H7 (cell line): ENCODE results near the gene IMPA2. TPM values are rescaled to one million over a fixed set of nuclear protein-coding genes. Genes with fewer than 3 reads are reported as not detected.
"Not testable (repeated sequence)": the region's sequence is repeated elsewhere in the genome, so short reads cannot be mapped to it uniquely, and the experiment has no call there.

Experiments used
- DNase-seq: peaks from one replicate; pipeline ENCODE4 v3.0.0; 2012
- H3K27me3 ChIP-seq: 2 replicates; pipeline ENCODE4 v1.6.0; 2011; ENCODE audit warnings: mild to moderate bottlenecking, low read length; ENCODE audit not compliant: control insufficient read depth, insufficient read depth
- H3K36me3 ChIP-seq: replicated peaks from 2 replicates; pipeline ENCODE4 v1.5.1; 2011; ENCODE audit warnings: low read length; ENCODE audit not compliant: control insufficient read depth, insufficient read depth
- H3K4me3 ChIP-seq: 2 replicates; pipeline ENCODE4 v1.5.1; 2011; ENCODE audit warnings: low read depth, mild to moderate bottlenecking, control low read depth, low read length, moderate library complexity; ENCODE audit not compliant: insufficient read depth
- total RNA-seq: library from RNA; depleted of rRNA; stranded (reverse); fragments of >200 nt; shearing (Covaris generic); gene quantifications from 2 replicates; pipeline ENCODE4 v1.2.3, GENCODE V29; 2014

Gene IMPA2
- total RNA-seq, 1 experiment from 2014 or later, result 210 TPM

DNA sequence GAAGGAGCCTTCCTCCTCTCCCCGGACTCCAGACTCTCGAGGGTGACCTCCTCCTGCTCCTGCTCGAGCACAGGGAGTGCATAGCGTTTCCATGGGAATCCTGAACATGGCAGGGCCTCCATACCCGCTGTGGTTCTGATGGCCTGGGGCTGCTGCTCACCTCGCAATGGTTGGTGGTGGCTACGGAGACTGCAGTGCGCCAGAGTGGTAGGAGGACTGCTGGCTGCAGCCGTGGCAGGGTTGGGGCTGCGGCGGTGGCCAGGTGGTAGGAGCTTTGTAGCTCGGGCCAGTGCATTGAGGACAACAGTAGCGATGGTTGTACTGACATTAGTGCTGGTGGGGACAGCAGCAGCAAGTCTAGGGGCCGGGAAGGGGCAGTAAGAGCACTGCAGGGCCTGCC is 80.4 kb downstream of the IMPA2 start:
- H3K36me3 ChIP-seq, result no peaks in the 10 kb centered on the region
- H3K4me3 ChIP-seq, result no peak overlapping the region
- DNase-seq, result no peak
- no peaks in the 10 kb centered on the region for H3K27me3 ChIP-seq

- Histone ChIP-seq H3K4me3 (no peak overlapping the region), H3K36me3 (no peaks in the 10 kb centered on the region), H3K27me3 (no peaks in the 10 kb centered on the region)
- no peak for DNase-seq
Observed at GRCh38 chr18:12062974-12063373, 81.7 kb downstream of the IMPA2 start.

DNA sequence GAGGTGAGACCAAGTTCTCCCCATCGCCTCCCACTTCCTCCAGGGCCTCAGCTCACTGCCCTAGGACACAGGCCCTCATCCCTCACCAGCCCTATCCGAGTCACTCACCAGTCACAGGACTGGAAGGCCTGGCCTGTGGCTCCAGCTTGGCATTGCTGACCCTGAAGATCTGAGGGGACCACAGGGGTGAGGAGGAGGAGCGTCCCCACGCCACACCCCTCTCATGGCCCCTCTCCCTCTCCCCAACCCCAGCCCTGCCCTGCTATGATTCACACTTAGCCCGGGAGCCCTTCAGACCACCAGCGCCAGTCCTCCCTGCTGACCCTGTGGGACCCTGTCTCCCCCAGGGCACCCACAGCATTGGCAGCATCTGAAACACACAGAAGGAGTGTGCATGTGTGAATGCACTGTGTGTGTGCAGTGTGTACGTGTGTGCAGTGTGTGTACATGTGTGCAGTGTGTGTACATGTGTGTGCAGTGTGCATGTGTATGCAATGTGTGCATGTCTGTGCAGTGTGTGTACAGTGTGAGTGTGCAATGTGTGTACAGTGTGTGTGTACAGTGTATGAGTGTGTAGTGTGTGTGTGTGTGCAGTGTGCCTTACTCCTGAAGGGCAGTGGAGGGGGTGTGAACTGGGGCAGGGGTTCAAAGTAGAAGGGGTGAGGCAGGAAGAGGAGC is 82.9 kb downstream of the IMPA2 start:
- no peak for DNase-seq
- Histone ChIP-seq H3K4me3 (no peak overlapping the region), H3K27me3 (no peaks in the 10 kb centered on the region), H3K36me3 (no peaks in the 10 kb centered on the region)

GRCh38 chr18:12065397-12065796 is 84.1 kb downstream of the IMPA2 start:
- DNase-seq, result no peak

GRCh38 chr18:12066910-12067511 is 85.7 kb downstream of the IMPA2 start:
- Histone ChIP-seq H3K36me3 (no peaks in the 10 kb centered on the region), H3K27me3 (no peaks in the 10 kb centered on the region), H3K4me3 (no peak overlapping the region)
- peak; percentile 46 for DNase-seq

More at GRCh38 chr18:12065397-12065796, 84.1 kb downstream of the IMPA2 start:
- no peak overlapping the region for H3K4me3 ChIP-seq
- H3K27me3 ChIP-seq, result no peaks in the 10 kb centered on the region
- no peaks in the 10 kb centered on the region for H3K36me3 ChIP-seq

- DNase-seq, result no peak
- Histone ChIP-seq H3K36me3 (no peaks in the 10 kb centered on the region), H3K4me3 (no peak overlapping the region), H3K27me3 (no peaks in the 10 kb centered on the region)
Observed at GRCh38 chr18:12067671-12068070, 86.4 kb downstream of the IMPA2 start.

- not testable (repeated sequence) for H3K36me3 ChIP-seq, H3K27me3 ChIP-seq, DNase-seq, H3K4me3 ChIP-seq
Observed at GRCh38 chr18:12068316-12068949, 87.1 kb downstream of the IMPA2 start.

DNA sequence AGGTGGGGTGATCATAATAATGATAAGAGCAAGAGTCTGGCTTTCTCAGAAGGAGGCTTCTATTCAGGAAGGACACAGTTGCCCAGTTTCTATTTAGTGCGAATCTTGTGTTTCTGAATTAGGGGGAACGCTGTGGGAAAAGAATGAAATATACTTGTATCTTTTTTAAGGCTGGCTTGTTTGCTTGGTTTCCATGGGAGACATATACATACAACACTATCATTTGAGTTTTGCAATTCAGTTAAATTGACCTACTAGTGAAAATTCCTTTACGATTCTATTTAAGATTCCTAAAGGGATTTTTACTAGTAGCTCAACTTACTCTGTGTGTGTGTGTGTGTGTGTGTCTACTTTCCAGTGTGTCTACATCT is 87.6 kb downstream of the IMPA2 start:
- Histone ChIP-seq H3K36me3 (no peaks in the 10 kb centered on the region), H3K4me3 (no peak overlapping the region), H3K27me3 (no peaks in the 10 kb centered on the region)
- no peak for DNase-seq

DNA sequence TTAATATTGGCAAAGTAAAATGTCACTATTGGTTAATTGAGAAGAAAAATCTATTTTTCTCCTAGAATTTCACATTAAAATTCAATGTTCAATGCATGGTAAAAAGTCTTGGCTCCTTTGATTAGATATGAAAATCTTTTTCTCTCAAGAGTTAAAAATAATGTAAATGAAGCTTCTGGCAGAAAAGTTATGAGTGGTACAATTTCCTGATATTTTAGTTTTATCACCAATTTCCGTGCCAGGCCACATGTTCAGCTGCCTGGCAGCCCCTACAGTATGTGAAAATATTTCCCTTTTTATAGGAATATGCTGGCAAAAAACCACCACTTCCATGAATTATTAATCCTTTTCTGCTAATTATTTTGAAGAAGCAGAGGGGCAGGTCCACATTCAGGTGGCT is 89.8 kb downstream of the IMPA2 start:
- not testable (repeated sequence) for DNase-seq, H3K27me3 ChIP-seq, H3K36me3 ChIP-seq

DNA sequence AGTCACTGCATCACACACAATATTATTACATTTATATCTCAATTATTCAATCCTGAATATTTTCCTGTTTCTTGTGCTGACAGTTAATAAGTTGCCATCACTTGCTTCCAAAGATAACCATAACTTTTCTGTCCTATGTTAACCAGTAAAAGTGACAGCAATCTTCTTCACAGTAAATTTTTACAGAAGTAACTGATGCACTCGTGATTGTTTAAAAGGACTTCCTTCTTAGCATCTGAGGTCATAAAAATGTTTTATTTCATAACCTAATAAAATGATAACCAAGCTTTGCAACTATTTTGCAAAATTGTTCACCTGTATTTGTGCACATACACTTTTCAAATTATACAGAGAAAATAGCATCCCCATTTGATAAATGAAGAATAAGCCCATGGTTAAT is 91.7 kb downstream of the IMPA2 start:
- DNase-seq, result no peak
- H3K36me3 ChIP-seq, result no peaks in the 10 kb centered on the region
- no peak overlapping the region for H3K4me3 ChIP-seq

More for the DNA sequence above, 89.8 kb downstream of the IMPA2 start:
- not testable (repeated sequence) for H3K4me3 ChIP-seq

GRCh38 chr18:12074736-12075135 is 93.4 kb downstream of the IMPA2 start:
- no peak for DNase-seq
- Histone ChIP-seq H3K36me3 (no peaks in the 10 kb centered on the region), H3K4me3 (no peak overlapping the region), H3K27me3 (peaks cover 3% of the 10 kb centered on the region; the same call in 1 of the 2 replicates)

More for the DNA sequence above, 91.7 kb downstream of the IMPA2 start:
- H3K27me3 ChIP-seq, result peaks cover 3% of the 10 kb centered on the region; the same call in 1 of the 2 replicates

DNA sequence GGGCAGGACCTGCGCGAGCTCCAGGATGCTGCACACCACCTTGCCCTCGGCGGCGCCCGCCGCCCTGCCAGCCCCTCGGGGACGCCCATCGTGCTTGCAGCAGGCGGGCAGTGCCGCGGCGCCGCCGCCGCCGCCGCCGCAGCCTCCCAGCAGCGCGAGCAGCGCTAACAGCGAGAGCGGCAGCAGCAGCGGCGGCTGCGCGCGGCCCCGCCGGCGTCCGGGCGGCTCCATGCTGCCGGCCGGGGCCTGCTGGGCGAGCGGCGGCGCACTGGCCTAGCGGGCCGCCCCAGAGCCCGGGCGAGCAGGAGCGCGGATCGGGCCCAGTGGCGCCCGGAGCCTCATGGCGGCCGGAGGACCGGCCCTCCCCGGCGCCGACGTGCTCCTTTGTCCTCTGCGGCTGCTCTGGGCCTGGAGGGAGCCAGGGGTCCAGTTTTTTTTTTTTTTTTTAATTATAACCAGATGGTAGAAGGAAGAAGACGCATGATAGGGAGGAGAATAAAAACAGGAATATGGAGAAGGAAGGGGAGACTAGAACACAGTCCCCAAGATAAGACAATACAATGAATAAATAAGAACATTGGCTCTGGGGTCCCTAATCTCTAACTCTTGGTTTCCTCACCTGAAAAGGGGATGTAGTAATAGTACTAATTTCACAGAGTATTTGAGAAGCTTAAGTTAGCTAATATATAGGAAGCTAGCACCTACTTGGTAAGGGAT is 95.3 kb downstream of the IMPA2 start:
- DNase-seq, result peak; percentile 91
- no peak overlapping the region for H3K4me3 ChIP-seq
- H3K36me3 ChIP-seq, result no peaks in the 10 kb centered on the region
- peaks cover 3% of the 10 kb centered on the region; the same call in 1 of the 2 replicates for H3K27me3 ChIP-seq

GRCh38 chr18:12077994-12078393 is 96.7 kb downstream of the IMPA2 start:
- DNase-seq, H3K27me3 ChIP-seq, H3K4me3 ChIP-seq, H3K36me3 ChIP-seq: not testable (repeated sequence)

- Histone ChIP-seq H3K36me3 (no peaks in the 10 kb centered on the region), H3K27me3 (peaks cover 3% of the 10 kb centered on the region; the same call in 1 of the 2 replicates), H3K4me3 (no peak overlapping the region)
- no peak for DNase-seq
Observed at GRCh38 chr18:12079491-12080237, 98.4 kb downstream of the IMPA2 start.
